Midbrain (tissue), 1 donor: ENCODE results near the gene CPNE8.

Experiments used
- DNase-seq: peaks from one replicate; lab custom pipeline; 2025; lab: John Stamatoyannopoulos, UW

CPNE8 gene

GRCh38 chr12:38633511-38633910 lies 271.9 kb downstream of the CPNE8 start:
- DNase-seq = no peak

DNA sequence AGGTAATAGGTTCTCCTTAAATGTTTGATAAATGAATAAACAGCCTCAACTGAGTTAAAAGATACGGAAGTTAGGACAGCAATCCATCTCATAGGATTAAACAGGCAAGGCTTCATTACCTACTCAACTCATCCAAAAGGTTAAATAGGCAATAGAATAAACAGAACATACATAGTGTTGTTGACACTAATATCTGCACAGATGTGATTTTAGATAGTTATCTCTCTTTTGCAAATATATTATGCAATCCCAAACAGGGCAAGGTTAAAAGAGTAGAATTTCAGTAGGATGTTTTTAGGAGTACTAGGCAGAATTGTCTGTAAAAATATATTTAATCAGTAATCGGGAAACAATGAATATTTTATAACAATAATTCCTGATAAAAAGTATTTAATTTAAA lies 276.3 kb downstream of the CPNE8 start:
- DNase-seq = no peak

DNA sequence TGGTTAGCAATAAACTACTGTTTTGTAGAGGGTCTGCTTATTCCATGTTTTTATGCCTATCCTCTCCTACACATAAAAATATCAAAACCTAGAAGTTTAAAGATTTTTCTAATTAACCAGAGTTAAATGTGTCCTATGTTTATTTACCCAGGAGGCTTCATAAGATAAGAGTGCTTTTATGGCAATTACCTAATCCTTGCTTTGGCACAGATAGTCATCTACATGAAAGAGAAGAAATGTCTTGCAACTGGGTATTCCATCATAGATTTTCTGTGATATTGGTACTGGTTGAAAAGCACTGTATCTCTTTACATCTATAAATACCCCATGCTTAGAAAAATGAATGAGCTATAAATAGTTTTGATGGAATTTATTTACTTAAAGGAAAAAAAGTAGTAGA lies 277.1 kb downstream of the CPNE8 start:
- no peak for DNase-seq

DNA sequence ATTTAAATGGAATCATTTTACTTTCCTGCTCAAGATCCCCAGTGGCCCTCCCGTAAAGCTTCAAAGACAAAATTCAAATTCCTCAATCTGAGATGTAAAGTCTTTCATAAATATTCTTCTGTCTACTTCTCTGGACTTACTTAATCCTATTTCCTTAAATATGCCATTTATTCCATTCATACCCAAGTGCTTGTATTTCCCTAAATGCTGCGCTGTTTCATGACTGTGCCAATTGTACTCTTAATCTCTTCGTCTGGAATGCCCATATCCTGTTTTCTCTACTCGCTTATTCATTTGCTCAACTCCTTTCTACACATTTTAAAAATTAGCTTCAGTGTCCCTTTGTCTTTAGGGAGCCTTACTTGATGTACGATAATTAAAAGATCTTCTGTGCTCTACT lies 280.1 kb downstream of the CPNE8 start:
- no peak for DNase-seq

- DNase-seq = no peak
These were observed 291.2 kb downstream of the CPNE8 start for GRCh38 chr12:38614171-38614570.

GRCh38 chr12:38610808-38611350 lies 294.5 kb downstream of the CPNE8 start:
- DNase-seq = no peak

- no peak for DNase-seq
These were observed 298.1 kb downstream of the CPNE8 start for GRCh38 chr12:38607295-38607694.
